Measurements from ENCODE around the gene ZNF761.

Gene ZNF761

DNA sequence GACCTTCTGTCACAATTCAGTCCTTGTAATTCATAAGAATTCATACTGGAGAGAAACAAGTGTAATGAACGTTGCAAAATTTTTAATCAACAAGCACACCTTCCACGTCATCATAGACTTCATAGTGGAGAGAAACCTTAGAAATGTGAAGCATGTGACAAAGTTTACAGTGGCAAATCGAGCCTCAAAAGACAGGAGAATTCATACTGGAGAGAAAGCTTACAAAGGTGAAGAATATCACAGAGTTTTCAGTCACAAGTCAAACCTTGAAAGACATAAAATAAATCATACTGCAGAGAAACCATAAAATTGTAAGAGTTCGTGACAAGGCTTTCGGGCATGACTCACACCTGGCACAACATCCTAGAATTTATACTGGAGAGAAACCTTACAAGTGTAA lies 60.4 kb downstream of the ZNF761 start:
- TF ChIP-seq, protein P1, sequence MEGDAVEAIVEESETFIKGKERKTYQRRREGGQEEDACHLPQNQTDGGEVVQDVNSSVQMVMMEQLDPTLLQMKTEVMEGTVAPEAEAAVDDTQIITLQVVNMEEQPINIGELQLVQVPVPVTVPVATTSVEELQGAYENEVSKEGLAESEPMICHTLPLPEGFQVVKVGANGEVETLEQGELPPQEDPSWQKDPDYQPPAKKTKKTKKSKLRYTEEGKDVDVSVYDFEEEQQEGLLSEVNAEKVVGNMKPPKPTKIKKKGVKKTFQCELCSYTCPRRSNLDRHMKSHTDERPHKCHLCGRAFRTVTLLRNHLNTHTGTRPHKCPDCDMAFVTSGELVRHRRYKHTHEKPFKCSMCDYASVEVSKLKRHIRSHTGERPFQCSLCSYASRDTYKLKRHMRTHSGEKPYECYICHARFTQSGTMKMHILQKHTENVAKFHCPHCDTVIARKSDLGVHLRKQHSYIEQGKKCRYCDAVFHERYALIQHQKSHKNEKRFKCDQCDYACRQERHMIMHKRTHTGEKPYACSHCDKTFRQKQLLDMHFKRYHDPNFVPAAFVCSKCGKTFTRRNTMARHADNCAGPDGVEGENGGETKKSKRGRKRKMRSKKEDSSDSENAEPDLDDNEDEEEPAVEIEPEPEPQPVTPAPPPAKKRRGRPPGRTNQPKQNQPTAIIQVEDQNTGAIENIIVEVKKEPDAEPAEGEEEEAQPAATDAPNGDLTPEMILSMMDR (IDR thresholded peaks at IDR 0.05): no peak

DNA sequence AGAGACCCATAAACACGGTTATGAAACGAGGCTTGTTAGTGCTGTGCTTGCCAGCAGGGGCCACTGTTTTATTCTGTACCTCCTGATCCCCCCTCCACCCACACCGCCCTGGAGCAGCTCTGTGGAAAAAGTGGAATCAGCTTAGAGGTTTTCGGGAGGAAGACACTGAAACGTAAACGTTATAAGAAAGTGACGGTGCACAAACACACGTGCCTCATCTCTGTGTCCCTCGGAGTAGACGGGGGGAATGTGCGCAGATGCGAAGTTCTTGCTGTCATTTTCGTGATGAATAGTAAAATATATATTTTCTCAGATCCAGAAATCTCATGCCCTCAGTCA lies 72.5 kb downstream of the ZNF761 start:
- TF ChIP-seq, protein P1 (IDR thresholded peaks at IDR 0.05): peak; percentile 46

DNA sequence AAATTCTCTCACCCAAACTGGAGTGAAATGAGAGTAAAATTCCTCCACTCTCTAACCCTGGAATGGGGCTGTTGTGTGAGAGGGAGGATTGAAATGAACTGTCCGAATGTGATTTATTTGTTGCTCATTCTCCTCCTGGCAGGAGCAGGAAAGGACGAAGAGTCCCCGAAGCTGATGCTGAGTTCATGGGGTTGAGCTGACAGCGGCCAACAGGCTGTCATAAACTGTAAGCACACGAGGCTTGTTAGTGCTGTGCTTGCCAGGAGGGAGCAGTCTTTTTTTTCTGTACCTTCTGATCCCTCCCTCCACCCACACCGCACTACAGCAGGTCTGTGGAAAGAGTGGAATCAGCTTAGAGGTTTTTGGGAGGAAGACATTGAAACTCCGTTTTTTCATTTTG lies 73.1 kb downstream of the ZNF761 start:
- TF ChIP-seq, protein P1 (IDR thresholded peaks at IDR 0.05): no peak

DNA sequence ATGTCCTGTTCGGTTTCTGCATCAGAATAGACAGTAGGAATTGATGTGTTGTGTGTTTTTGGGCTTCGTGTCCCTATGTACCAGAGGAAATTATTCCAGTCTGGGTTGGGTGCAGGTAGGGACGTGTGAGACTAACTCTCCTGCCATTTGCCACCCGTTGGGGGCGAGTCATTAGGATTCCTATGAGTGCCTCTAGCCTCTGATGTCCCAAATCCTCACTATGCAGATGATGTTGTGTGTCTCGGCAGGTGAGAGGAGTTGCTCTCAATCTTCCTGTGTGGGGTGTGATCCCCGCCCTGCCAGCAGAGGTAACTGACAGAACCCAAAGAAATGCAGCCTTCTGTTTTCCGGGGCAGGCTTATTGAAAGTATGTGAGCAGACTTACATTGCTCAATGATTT lies 74.9 kb downstream of the ZNF761 start:
- TF ChIP-seq, protein P1 (IDR thresholded peaks at IDR 0.05): no peak

All from LNCAP (cell line).